Kidney epithelial cell (primary cell): Measurements from ENCODE around the gene GSTT4. TPM values are rescaled to one million over a fixed set of nuclear protein-coding genes. Genes with fewer than 3 reads are reported as not detected.

ENCODE experiments used
- DNase-seq: peaks from one replicate; pipeline ENCODE4 v3.0.0-alpha.2; 2010; ENCODE audit warnings: low read depth
- H3K27me3 ChIP-seq: 2 replicates; pipeline ENCODE4 v1.6.0; 2011; ENCODE audit warnings: low read length; ENCODE audit not compliant: control insufficient read depth, insufficient read depth
- H3K36me3 ChIP-seq: 2 replicates; pipeline ENCODE4 v1.5.1; 2011; ENCODE audit warnings: low read length; ENCODE audit not compliant: control insufficient read depth, insufficient read depth
- H3K4me3 ChIP-seq: 2 replicates; pipeline ENCODE4 v1.5.1; 2011; ENCODE audit warnings: low read depth, mild to moderate bottlenecking, control low read depth, low read length
- total RNA-seq: library from RNA; depleted of rRNA; stranded (reverse); fragments of >200 nt; gene quantifications from 2 replicates; pipeline ENCODE4 v1.2.3, GENCODE V29; 2015
- TF ChIP-seq, protein P1 (sequence below): IDR thresholded peaks from 2 replicates; pipeline ENCODE4 v1.5.1; 2011; ENCODE audit warnings: mild to moderate bottlenecking, moderate library complexity, low read length, control low read depth, inconsistent platforms; ENCODE audit not compliant: insufficient read depth, poor library complexity, severe bottlenecking

Gene GSTT4
- total RNA-seq, 1 donor from 2014 or later: not detected

DNA sequence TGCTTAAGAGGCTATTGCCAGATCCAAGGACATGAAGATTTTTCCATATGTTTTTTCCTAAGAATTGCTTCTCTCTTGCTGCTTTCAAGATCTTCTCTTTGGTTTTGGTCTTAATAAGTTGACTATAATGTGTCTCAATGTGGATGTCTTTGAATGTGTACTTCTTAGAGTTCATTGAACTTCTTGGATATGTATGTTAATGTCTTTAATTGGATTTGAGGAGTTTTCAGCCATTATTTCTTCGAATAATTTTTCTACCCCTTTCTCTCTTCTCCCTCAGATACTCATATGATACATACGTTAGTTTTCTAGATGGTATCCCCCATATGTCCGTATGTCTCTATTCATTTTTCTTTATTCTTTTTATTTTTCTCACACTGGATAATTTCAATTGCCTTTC, 19.1 kb upstream of the GSTT4 start:
- no peak for DNase-seq
- H3K36me3 ChIP-seq: no peaks in the 10 kb centered on the region
- H3K27me3 ChIP-seq: no peaks in the 10 kb centered on the region
- TF ChIP-seq, protein P1, sequence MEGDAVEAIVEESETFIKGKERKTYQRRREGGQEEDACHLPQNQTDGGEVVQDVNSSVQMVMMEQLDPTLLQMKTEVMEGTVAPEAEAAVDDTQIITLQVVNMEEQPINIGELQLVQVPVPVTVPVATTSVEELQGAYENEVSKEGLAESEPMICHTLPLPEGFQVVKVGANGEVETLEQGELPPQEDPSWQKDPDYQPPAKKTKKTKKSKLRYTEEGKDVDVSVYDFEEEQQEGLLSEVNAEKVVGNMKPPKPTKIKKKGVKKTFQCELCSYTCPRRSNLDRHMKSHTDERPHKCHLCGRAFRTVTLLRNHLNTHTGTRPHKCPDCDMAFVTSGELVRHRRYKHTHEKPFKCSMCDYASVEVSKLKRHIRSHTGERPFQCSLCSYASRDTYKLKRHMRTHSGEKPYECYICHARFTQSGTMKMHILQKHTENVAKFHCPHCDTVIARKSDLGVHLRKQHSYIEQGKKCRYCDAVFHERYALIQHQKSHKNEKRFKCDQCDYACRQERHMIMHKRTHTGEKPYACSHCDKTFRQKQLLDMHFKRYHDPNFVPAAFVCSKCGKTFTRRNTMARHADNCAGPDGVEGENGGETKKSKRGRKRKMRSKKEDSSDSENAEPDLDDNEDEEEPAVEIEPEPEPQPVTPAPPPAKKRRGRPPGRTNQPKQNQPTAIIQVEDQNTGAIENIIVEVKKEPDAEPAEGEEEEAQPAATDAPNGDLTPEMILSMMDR: no peak
- H3K4me3 ChIP-seq: no peak overlapping the region

DNA sequence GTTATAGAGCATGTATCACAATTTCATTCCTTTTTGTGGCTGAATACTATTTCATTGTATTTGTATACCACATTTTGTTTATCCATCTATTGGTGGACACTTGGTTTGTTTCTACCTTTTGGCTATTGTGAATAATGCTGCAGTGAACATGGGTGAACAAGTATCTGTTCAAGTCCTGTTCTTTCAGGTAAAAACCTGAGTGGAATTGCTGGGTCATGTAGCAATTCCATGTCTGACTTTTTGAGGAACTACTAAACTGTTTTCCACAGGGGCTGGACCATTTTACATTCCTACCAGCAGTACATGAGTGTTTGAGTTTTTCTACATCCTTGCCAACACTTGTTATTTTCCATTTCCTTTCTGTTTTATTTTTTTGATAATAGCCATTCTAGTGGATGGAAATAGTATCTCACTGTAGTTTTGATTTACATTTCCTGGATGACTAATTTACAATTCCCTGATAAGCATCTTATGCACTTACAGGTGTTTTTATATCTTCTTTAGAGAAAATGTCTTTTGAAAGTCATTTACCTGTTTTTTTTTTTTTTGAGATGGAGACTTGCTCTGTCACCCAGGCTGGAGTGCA, 18.0 kb upstream of the GSTT4 start:
- Histone ChIP-seq H3K27me3 (no peaks in the 10 kb centered on the region), H3K4me3 (no peak overlapping the region), H3K36me3 (no peaks in the 10 kb centered on the region)
- DNase-seq: no peak
- TF ChIP-seq, protein P1: no peak

DNA sequence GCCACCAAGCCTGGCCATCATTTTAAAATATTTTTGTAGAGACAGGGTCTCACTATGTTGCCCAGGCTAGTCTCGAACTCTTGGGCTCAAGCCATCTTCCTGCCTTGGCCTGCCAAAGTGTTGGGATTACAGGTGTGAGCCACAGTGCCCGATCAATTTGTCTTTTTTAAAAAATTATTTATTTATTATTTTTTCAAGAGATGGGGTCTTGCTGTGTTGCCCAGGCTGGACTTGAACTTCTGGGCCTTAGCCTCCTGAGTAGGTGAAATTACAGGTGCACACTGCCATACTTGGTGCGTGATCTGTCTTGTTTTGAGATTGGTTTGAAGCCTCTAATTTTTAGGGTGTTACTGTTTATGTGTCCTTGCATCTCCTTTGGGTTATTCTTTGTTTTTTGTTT, 16.1 kb upstream of the GSTT4 start:
- TF ChIP-seq, protein P1: no peak
- DNase-seq: no peak
- no peaks in the 10 kb centered on the region for H3K36me3 ChIP-seq
- no peaks in the 10 kb centered on the region for H3K27me3 ChIP-seq
- H3K4me3 ChIP-seq: no peak overlapping the region

DNA sequence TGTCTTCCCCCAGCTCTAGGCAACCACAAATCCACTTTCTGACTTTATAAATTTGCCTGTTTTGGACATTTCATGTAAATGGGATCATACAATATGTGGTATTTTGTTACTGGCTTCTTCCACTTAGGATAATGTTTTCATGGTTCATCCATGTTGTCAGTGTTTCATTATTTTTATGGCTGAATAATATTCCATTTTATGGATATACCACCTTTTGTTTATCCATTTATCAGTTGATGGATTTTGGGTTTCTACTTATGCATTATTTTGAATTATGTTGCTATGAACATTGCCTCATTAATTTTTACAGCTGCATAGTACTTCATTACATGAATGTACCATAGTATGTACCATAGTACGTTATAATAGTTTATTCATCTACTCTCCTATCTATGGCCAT, 10.9 kb upstream of the GSTT4 start:
- Histone ChIP-seq H3K36me3 (no peaks in the 10 kb centered on the region), H3K27me3 (no peaks in the 10 kb centered on the region), H3K4me3 (no peak overlapping the region)
- no peak for DNase-seq
- TF ChIP-seq, protein P1: no peak

DNA sequence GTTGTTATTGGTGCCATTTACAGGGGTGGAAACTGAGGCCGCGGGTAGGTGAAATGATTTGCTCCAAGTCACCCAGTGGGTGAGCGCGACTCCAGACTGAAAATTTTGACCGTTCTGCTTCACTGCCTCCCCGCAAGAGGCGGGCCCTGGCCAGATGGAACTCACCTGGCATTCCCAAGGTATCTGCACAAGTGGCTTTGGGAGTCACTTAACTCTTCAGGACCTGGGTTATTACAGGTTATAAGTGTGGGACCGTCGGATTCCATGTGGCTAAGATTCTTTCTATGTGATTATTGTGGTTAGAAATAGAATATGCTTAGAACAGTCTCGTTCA, 6.4 kb upstream of the GSTT4 start:
- no peak for DNase-seq
- TF ChIP-seq, protein P1: no peak
- Histone ChIP-seq H3K4me3 (peak overlapping the region; percentile 80), H3K27me3 (no peaks in the 10 kb centered on the region), H3K36me3 (no peaks in the 10 kb centered on the region)

DNA sequence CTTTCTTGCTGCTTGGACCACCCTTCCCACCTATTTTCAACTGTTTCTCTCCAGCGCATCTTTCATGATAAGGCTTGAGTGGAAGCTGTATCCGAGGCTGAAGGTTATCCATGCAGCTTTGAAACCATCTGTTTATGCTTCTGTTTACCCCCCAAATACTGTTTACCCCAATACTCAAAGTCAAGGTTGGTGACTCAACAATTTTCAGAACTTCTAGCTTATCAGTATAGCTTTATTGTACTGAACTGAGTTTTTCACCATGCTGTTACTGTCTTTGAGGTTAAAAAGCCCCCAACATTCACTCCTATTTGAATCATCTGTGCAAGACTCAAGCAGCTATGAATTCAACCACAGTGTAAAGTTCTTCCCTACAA, 4.8 kb upstream of the GSTT4 start:
- no peak overlapping the region for H3K4me3 ChIP-seq
- no peaks in the 10 kb centered on the region for H3K27me3 ChIP-seq
- TF ChIP-seq, protein P1: no peak
- H3K36me3 ChIP-seq: no peaks in the 10 kb centered on the region
- no peak for DNase-seq
